Stimulated activated CD8-positive, alpha-beta memory T cell treated with anti-CD3 and anti-CD28 coated beads, Interleukin-15, amount 100 ng/mL, for 1 hour (primary cell): ENCODE results near the gene SPARC.

Experiments
- DNase-seq: peaks from one replicate; pipeline ENCODE4 v3.0.0-alpha.2; 2020; ENCODE audit warnings: low read depth

SPARC gene

DNA sequence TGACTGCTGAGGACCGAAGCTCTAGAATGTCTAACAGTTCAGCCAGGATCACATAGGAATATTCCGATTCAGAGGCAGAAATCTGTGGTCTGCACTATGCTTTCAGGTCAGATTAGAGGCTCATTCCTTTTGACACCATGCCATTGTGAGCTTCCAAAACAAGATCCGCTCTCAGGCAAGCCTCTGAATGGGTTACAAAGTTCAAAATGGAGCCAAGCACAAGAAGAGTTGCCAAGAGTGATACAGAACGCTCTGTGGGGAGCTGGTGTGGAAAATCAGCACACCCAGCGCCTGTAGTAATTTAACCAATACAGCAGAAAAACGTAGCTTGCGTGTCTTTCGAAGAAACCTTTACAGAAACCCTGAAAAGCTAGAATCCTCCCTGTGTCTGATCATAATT, 62.2 kb downstream of the SPARC start:
- DNase-seq: no peak

DNA sequence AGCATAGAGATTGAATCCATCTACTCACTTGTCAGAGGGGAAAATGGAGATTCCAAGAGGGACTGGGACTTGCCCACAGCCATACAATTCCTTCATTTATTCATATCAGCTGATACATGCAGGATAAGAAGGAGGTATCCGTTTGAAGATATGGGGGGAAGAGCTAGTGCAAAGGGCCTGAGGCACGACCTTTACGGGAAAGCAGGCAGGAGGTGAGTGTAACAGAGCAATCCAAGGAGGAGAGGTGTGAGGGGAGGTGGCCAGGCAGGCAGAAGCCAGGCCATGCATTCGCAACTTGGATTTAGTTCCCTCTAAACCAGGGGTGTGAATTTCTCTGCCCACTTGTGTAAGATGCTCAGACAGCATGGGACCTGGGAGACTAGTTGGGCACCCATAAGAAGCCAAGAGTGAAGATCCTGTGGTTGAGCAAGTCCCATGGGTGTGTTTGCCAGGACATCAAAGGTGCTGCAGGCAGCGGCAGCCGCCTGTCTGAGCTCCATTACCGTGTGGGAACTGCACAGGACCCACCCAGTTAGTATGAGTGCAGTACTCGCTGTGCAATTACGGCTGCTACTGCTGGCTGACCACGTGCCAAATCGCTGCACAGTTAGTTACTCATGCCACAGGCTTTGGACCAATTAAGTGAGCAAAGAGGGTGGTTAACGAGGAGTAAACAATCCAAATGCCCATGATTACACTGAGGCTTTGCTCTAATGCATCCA, 64.2 kb downstream of the SPARC start:
- no peak for DNase-seq

DNA sequence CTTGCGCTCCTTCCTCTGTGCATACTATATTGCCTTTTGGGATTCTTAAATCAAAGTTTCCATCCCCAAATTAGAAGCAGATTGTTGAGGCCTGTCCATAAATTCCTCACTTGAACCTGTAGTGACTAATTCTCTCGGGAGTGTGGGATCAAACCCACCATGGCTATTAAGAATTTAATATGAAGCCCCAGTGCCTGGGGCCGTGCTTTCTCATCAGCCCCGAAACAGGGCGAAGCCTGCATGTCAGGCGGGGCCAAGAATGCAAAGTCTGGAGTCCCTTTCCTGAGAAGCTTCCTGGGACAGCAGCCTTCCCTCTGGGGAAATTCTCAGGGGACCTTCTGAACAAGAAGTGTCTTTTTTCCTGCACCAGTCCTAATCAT, 66.3 kb downstream of the SPARC start:
- DNase-seq: no peak

DNA sequence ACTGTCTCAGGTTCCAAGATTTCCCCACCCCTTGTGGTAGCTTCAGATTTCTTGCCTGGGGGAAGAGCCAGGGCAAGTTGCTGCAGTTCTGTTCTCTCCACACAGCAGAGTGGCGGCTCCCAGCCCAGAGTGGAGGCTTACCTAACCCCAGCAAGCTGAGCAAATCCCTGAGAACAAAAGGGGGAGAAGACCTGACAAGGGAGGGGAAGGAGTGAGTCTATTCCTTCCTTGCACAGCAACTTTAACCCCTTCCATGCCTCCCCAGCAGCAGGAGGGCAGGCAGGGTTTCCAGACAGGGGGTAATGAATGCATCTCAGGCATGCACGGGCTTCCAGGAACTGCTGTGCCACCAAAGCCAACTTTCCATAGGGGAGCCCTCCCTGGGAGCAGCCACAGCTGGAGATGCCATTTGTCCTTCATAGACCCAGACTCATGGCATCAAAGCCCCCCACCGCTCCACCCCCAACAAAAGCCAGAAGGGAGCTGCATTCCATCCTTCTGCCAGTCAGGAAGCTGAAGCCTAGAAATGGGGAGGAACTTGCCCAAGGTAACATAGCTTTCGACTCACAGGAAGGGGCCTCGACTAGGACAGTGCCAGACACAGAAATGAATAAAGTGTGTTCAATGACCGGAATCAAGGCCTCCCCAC, 66.8 kb downstream of the SPARC start:
- DNase-seq: no peak

DNA sequence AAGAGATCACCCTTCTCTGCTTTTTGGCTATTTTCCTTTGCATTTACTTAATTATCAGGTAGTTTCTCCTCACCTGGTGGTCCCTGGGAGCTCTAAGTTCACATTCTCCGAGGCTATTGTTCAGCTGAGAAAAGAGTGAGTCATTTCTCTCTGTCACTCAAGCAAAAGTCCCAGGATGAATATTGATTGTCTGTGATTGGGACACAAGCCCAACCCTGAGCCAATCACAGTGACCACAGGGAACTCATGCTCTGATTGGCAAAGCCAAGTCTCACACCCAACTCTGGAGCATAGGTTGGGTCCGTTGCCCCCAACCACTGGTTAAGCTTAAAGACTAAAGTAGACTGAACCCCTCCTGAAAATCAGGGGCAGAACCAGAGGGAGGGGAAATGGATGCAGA, 67.8 kb downstream of the SPARC start:
- DNase-seq: no peak

DNA sequence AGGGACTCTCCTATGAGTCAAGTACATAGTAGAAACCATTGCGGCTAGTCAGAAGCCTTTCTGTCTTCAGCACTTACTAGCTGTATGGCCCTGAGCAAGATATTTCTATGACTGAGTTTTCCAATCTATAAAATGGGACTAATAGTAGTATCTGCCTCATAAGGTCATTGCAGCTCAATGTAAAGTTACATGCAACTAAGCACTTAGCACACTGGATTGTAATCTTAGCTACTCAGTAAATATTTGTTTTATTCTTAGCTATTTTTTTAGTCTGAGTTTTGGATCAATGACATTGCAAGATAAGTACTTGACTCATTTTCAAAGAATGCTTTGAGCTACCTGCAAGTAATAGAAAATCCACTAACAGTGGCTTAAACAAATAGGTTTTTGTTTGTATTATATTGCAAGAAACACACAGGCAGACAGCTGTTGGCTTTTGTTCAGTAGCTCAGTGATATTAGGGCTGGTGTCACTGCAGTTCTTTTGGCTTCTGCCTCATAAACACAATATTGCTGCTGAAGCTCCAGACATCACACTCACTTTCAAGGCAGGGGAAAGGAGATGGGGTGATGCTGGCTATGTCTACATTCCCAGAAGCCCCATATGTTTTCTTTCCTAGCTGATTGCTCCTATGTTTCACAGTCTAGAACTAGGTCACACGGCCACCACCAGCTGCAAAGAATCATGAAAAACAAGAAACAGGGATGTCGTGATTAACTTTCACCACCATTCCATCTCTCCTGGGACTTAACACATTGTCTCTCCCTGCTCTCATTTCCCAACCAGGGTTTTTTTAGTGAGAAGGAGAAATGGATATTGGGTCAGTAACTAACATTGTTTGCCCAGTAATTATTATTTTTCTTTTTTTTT, 68.6 kb downstream of the SPARC start:
- no peak for DNase-seq

DNA sequence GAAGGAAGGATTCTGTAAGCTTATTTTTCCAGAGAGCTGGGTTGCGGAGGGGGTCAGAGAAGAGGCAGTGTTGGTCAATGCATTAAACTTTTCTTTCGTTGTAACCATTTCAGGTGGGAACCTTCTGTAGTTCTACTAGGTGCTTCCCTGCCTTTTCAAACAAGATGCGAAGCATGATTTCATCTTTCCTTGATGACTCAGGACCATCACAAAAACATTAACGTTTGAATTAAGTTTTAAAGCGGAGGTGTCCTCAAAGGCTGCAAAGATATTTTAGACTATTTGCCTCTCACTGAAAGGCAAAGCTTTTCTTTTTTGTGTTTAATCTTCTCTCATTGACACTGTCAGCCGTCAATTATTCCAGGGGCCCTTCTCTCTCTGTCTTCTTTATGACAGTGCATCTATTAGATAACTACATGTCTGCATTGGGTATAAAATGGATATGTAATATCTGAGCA, 69.3 kb downstream of the SPARC start:
- no peak for DNase-seq

DNA sequence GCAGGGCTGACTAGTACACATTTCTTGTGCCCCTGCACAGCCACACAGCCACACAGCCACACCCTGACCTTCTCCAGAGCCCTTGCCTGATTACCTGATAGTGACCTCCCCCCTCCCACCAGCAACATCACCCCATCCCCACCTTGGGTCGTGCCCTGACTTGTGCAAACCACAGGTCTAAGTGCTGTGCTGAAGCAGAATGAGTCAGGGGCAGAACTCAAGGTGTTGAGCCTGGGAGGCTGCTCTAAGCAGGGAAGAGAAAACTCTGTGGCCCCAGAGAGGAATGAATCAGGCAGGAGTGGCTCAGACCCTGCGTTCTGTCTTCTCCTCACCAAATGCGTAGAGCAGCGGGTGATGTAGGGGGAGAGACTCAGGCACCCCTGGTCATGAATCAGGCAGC, 71.3 kb downstream of the SPARC start:
- DNase-seq: no peak

DNA sequence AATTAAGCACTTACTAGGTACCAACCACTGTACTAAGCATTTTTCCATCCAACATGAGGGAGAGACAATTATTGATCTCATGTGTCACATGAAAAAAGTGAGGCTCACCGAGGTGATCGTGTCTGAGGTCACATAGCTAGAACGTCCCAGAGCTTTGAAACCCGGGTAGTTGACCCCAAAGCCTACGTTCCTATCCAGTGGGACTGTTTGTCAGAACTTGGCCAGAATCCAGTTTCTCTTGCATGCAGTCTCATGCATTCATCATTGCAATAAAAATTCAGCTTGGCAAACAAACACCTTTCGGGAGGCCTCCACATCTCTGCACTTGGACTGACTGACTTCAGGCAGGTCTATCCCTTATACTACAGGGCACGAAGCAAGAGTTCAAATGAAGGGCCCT, 72.2 kb downstream of the SPARC start:
- no peak for DNase-seq

DNA sequence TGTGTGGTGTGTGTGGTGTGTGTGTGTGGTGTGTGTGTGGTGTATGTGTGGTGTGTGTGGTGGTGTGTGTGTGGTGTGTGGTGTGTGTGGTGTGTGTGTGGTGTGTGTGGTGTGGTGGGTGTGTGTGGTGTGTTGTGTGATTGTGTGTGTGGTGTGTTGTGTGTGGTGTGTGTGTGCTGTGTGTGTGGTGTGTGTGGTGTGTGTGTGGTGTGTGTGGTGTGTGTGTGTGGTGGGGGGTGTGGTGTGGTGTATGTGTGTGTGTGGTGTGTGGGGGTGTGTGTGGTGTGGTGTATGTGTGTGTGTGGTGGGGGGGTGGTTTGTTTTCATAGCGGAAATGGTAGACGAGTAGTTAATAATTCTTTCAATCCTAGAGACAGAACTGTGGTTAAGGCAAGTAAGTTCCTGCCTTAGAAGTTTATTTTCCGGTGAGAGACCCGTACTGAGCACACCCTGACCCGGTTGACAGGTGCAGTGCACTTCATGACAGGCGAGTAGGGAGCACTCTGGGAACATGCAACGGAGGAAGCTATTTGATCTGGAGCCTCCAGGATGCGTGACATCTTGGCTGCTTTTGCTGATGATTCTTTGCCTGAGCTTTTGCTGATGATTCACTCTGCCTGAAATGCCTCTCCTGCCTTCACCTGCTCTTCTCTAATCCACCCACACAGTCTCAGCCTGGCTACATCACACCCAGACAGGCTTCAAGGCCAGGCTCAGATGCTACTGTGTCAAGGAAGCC, 73.9 kb downstream of the SPARC start:
- DNase-seq: no peak

DNA sequence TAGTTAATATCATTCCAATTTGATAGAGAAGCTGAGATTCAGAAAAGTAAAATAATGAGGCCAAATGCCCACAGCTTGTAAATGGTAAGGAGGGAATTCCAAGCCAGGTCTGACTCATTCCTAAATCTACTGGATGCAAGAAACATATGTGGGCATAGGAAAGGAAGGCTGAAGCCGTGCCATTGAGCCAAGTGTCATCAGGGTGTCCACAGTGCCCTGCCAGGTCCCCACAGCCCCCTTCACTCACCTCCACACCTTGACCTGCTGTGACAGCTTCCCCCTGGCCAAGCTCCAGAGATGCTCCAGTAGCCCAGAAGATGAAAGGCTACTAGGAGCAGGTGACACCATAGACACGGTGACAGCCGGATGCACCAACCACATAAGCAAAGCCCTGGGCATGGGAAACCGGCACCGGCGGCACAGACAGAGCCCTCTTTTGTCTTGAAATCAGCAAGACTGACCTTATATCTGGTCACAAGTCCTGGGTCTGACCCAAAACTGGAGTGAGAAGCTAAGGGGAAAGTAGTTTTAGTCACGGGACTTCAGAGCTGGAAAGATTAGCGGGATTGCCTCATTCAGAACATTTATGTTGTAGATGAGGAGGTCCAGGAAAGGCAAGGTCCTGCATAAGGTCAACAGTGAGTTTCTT, 75.5 kb downstream of the SPARC start:
- no peak for DNase-seq
